ENCODE data around the gene METTL21A. TPM values are rescaled to one million over a fixed set of nuclear protein-coding genes. Genes with fewer than 3 reads are reported as not detected.
A peak's percentile ranks its signal among the peaks of the same experiment; 100 is the strongest.

METTL21A gene
- total RNA-seq, 1 donor from 2014 or later, result 23.1 TPM

- no peaks in the 10 kb centered on the region for H3K9me3 Mint-ChIP-seq
- DNase-seq (ENCODE audit: extremely low spot score, unreplicated experiment), result no peak
- H3K36me3 Mint-ChIP-seq, result no peaks in the 10 kb centered on the region
- no peaks in the 10 kb centered on the region for H3K27me3 Mint-ChIP-seq
- peaks cover 10% of the 10 kb centered on the region for H3K4me1 Mint-ChIP-seq (ENCODE audit: unreplicated experiment)
- H3K27ac Mint-ChIP-seq, result peak overlapping the region; percentile 97
- H3K4me3 Mint-ChIP-seq, result peak overlapping the region; percentile 40
- TF ChIP-seq, protein P1, sequence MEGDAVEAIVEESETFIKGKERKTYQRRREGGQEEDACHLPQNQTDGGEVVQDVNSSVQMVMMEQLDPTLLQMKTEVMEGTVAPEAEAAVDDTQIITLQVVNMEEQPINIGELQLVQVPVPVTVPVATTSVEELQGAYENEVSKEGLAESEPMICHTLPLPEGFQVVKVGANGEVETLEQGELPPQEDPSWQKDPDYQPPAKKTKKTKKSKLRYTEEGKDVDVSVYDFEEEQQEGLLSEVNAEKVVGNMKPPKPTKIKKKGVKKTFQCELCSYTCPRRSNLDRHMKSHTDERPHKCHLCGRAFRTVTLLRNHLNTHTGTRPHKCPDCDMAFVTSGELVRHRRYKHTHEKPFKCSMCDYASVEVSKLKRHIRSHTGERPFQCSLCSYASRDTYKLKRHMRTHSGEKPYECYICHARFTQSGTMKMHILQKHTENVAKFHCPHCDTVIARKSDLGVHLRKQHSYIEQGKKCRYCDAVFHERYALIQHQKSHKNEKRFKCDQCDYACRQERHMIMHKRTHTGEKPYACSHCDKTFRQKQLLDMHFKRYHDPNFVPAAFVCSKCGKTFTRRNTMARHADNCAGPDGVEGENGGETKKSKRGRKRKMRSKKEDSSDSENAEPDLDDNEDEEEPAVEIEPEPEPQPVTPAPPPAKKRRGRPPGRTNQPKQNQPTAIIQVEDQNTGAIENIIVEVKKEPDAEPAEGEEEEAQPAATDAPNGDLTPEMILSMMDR (conservative IDR thresholded peaks at IDR 0.05), result no peak
These were observed 7.6 kb upstream of the METTL21A start for GRCh38 chr2:207632575-207633493.

- Mint-ChIP-seq H3K4me3 (no peak overlapping the region), H3K27me3 (no peaks in the 10 kb centered on the region), H3K27ac (no peak overlapping the region), H3K36me3 (no peaks in the 10 kb centered on the region), H3K9me3 (no peaks in the 10 kb centered on the region), H3K4me1 (ENCODE audit: unreplicated experiment) (peaks cover 10% of the 10 kb centered on the region)
- no peak for DNase-seq (ENCODE audit: extremely low spot score, unreplicated experiment)
- TF ChIP-seq, protein P1 (conservative IDR thresholded peaks at IDR 0.05), result no peak
These were observed 5.3 kb upstream of the METTL21A start for GRCh38 chr2:207630491-207630890.

GRCh38 chr2:207629553-207629952 is 4.4 kb upstream of the METTL21A start:
- no peak for DNase-seq (ENCODE audit: extremely low spot score, unreplicated experiment)
- Mint-ChIP-seq H3K4me3 (peak overlapping the region; percentile 53), H3K4me1 (ENCODE audit: unreplicated experiment) (peaks cover 10% of the 10 kb centered on the region), H3K36me3 (no peaks in the 10 kb centered on the region), H3K9me3 (no peaks in the 10 kb centered on the region), H3K27ac (peak overlapping the region; percentile 69), H3K27me3 (no peaks in the 10 kb centered on the region)
- TF ChIP-seq, protein P1 (conservative IDR thresholded peaks at IDR 0.05), result no peak

DNA sequence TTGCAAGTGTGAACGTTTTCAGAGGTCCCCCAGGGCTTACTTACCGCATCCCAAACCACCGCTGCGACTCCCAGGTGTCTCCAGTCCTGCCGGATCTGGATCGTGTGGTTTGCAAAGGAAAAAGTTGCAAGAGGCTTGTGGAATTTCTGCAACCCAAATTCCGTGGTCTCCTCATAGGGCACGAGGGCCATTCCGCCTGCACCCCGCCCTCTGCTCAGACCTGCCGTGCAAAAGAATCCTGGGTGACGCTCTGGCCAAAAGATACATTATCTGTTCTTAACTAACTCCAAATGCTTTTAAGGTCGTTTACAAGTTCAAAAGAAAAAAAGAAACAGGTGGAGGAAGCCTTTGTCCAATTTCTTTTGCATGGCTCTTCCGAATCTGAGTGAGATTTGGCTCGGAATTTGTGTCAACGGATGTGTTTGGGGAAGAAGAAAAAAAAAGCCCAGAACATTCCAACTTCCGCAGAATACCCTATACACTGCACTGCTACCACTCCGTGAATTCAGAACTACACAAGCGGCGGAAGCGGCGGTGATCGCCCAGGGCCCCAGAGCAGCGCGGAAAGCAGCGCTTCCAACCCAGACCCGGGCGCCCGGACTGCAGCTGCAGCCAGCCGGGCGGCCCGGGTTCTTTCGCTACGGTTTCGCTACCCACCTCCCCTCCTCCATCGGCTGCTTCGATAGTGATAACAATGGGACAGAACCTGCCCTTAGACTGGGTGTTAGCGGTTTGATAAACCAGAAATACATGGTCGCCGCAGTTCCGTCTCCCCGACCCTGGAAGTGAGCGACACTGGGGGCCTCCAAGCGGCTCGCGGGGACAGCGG is 795 bp downstream of the METTL21A start:
- TF ChIP-seq, protein P1 (conservative IDR thresholded peaks at IDR 0.05), result no peak
- H3K4me3 Mint-ChIP-seq, result peak overlapping the region; percentile 96
- H3K4me1 Mint-ChIP-seq (ENCODE audit: unreplicated experiment), result peaks cover 23% of the 10 kb centered on the region
- H3K9me3 Mint-ChIP-seq, result no peaks in the 10 kb centered on the region
- peaks cover 21% of the 10 kb centered on the region for H3K36me3 Mint-ChIP-seq
- DNase-seq (ENCODE audit: extremely low spot score, unreplicated experiment), result peak; percentile 78
- H3K27ac Mint-ChIP-seq, result peak overlapping the region; percentile 87
- H3K27me3 Mint-ChIP-seq, result no peaks in the 10 kb centered on the region

DNA sequence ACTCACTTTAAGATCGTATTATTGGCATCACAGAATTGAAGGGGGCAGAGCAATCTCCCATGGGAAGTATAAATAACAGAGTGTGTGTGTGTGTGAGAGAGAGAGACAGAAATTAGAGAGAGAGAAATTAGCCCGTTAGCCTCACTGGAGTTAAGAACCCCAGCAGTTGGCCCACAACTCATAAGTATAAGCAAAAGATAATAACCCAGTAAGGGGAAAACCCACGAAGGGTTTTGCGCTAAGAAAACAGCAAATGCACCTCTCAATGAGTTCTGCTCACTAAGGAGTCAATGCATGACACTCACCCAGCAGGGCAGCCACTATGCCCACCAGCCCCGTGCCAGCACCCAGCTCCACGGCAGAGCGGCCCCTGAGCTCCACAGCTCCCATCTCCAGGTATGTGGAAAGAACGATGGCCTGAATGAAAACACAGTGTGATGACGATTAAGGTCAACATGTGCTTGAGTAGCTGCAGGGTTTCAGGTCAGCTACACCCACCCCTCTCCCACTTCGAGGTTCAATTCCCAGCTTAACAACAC is 3.6 kb downstream of the METTL21A start:
- Mint-ChIP-seq H3K27ac (no peak overlapping the region), H3K27me3 (no peaks in the 10 kb centered on the region), H3K36me3 (peaks cover 31% of the 10 kb centered on the region), H3K9me3 (no peaks in the 10 kb centered on the region), H3K4me1 (ENCODE audit: unreplicated experiment) (peaks cover 34% of the 10 kb centered on the region), H3K4me3 (peak overlapping the region; percentile 4)
- TF ChIP-seq, protein P1 (conservative IDR thresholded peaks at IDR 0.05), result no peak
- DNase-seq (ENCODE audit: extremely low spot score, unreplicated experiment), result no peak

All from type B pancreatic cell (in vitro differentiated cells).